Endothelial cell of umbilical vein (primary cell): ENCODE data around the gene STX11. TPM values are rescaled to one million over a fixed set of nuclear protein-coding genes. Genes with fewer than 3 reads are reported as not detected.

Experiments used
- BruUV-seq: library from RNA; stranded (reverse); fragments of 400-500 nt; replicated peaks from 2 replicates; lab custom pipeline; 2021; lab: Mats Ljungman, UMichigan
- CTCF ChIA-PET: fragments of 300-600, 350-600 bp; sonication (Branson Sonifier 250); formaldehyde crosslinking; loops from one replicate; lab custom pipeline; 2021; ENCODE audit warnings: antibody characterized with exemption, inconsistent platforms; lab: Charles Lee
- POLR2A ChIA-PET: fragments of 300-600, 350-600 bp; sonication (Branson Sonifier 250); formaldehyde crosslinking; loops from one replicate; lab custom pipeline; 2021; ENCODE audit warnings: antibody characterized with exemption, inconsistent platforms; lab: Charles Lee
- DNase-seq: peaks from one replicate; pipeline ENCODE4 v3.0.0-alpha.2; 2011; ENCODE audit warnings: low read depth, low spot score
- FAIRE-seq: peaks from 2 replicates; lab custom pipeline; 2011; peaks lifted over from hg19 to GRCh38; lab: Jason Lieb, UNC
- H2AFZ ChIP-seq: 2 replicates; pipeline ENCODE4 v1.6.0; 2012; ENCODE audit warnings: low read depth, low read length, control low read depth, inconsistent platforms
- H3K27ac ChIP-seq: 2 replicates; pipeline ENCODE4 v1.5.1; 2011; ENCODE audit warnings: low read depth, mild to moderate bottlenecking, control low read depth, low read length, moderate library complexity; ENCODE audit not compliant: insufficient read depth
- H3K27me3 ChIP-seq, 2 experiments: 2 replicates each; pipeline versions ENCODE4 v1.6.0 to v1.6.1; 2011; ENCODE audit warnings: low read length in 2 of 2, mixed read lengths in 1 of 2; ENCODE audit not compliant: control insufficient read depth in 2 of 2, insufficient read depth in 2 of 2
- H3K36me3 ChIP-seq, 2 experiments: 2 replicates in 1 of 2; 3 replicates in 1 of 2; pipeline ENCODE4 v1.5.1; 2011; ENCODE audit warnings: low read length in 2 of 2, mild to moderate bottlenecking in 1 of 2, moderate library complexity in 1 of 2; ENCODE audit not compliant: control insufficient read depth in 2 of 2, insufficient read depth in 2 of 2; ENCODE audit errors: extremely low read depth in 1 of 2
- H3K4me1 ChIP-seq: 3 replicates; pipeline ENCODE4 v1.5.1; 2011; ENCODE audit warnings: mild to moderate bottlenecking, low read length; ENCODE audit not compliant: control insufficient read depth, insufficient read depth; ENCODE audit errors: extremely low read depth
- H3K4me2 ChIP-seq: 2 replicates; pipeline ENCODE4 v1.6.1; 2011; ENCODE audit warnings: low read length, control low read depth, mixed read lengths; ENCODE audit not compliant: insufficient read depth
- H3K4me3 ChIP-seq, 3 experiments: fragments of 200-600 bp in 1 of 3; sonication (generic), shearing (Covaris generic) in 1 of 3; replicated peaks in 1 of 3; 2 replicates each; pipeline ENCODE4 v1.5.1; 2011 to 2016; ENCODE audit warnings: control low read depth in 3 of 3, low read length in 3 of 3, mild to moderate bottlenecking in 2 of 3, inconsistent platforms in 1 of 3, low read depth in 1 of 3, moderate library complexity in 1 of 3; ENCODE audit not compliant: insufficient read depth in 1 of 3
- H3K79me2 ChIP-seq: 2 replicates; pipeline ENCODE4 v1.6.0; 2012; ENCODE audit warnings: low read length, inconsistent platforms; ENCODE audit not compliant: control insufficient read depth, insufficient read depth
- H3K9ac ChIP-seq: replicated peaks from 2 replicates; pipeline ENCODE3; 2011; ENCODE audit warnings: low read length, control low read depth; ENCODE audit not compliant: insufficient read depth; ENCODE audit errors: extremely low read depth
- H3K9me1 ChIP-seq: replicated peaks from 3 replicates; pipeline ENCODE4 v1.6.0; 2011; ENCODE audit warnings: mild to moderate bottlenecking, low read length; ENCODE audit not compliant: control insufficient read depth, insufficient read depth; ENCODE audit errors: extremely low read depth
- H3K9me3 ChIP-seq: replicated peaks from 2 replicates; pipeline ENCODE4 v1.5.1; 2012; ENCODE audit warnings: low read length, inconsistent platforms; ENCODE audit not compliant: control insufficient read depth, insufficient read depth
- H4K20me1 ChIP-seq: replicated peaks from 2 replicates; pipeline ENCODE3; 2011; ENCODE audit warnings: mild to moderate bottlenecking, low read length; ENCODE audit not compliant: control insufficient read depth, insufficient read depth; ENCODE audit errors: extremely low read depth
- CTCF ChIP-seq, 2 donors: IDR thresholded peaks; 1 replicate in 1 of 2; 2 replicates in 1 of 2; pipeline ENCODE4 v1.5.1; 2011; ENCODE audit warnings: low read length in 2 of 2, mild to moderate bottlenecking in 2 of 2, moderate library complexity in 2 of 2, control low read depth in 1 of 2, inconsistent platforms in 1 of 2, low read depth in 1 of 2; ENCODE audit not compliant: insufficient read depth in 1 of 2; ENCODE audit errors: extremely low read depth in 1 of 2
- EZH2 ChIP-seq: IDR thresholded peaks from 2 replicates; pipeline ENCODE4 v1.6.1; 2012; ENCODE audit warnings: borderline replicate concordance, low read depth, mild to moderate bottlenecking, moderate library complexity, low read length, inconsistent platforms; ENCODE audit not compliant: severe bottlenecking
- FOS ChIP-seq: IDR thresholded peaks from 2 replicates; pipeline ENCODE4 v1.6.1; 2011; ENCODE audit warnings: mild to moderate bottlenecking, low read length, moderate library complexity, borderline replicate concordance; ENCODE audit not compliant: insufficient read depth
- GATA2 ChIP-seq: IDR thresholded peaks from 2 replicates; pipeline ENCODE4 v1.7.0; 2011; ENCODE audit warnings: low read depth, mild to moderate bottlenecking, moderate library complexity, mixed read lengths, low read length; ENCODE audit not compliant: insufficient read length, insufficient read depth
- JUN ChIP-seq: IDR thresholded peaks from 2 replicates; pipeline ENCODE4 v1.6.1; 2011; ENCODE audit warnings: borderline replicate concordance, low read depth; ENCODE audit not compliant: insufficient read length, insufficient read depth
- MAX ChIP-seq: IDR thresholded peaks from 2 replicates; pipeline ENCODE4 v1.6.1; 2011; ENCODE audit not compliant: insufficient read depth, insufficient read length
- MYC ChIP-seq: IDR thresholded peaks from one replicate; pipeline ENCODE4 v1.6.1; 2011; ENCODE audit warnings: mild to moderate bottlenecking, low read depth, low read length
- POLR2A ChIP-seq: IDR thresholded peaks from 2 replicates; pipeline ENCODE4 v1.6.1; 2012; ENCODE audit warnings: low read depth, mild to moderate bottlenecking, control low read depth, low read length
- POLR2AphosphoS5 ChIP-seq: IDR thresholded peaks from 2 replicates; pipeline ENCODE4 v1.6.1; 2012; ENCODE audit warnings: low read depth, mild to moderate bottlenecking, control low read depth, low read length, moderate library complexity; ENCODE audit not compliant: insufficient read depth
- dilution Hi-C: fragments of 300-500 bp; cut with MboI; formaldehyde crosslinking; loops from one replicate; pipeline ENCODE4 v1.15.0; 2019; ENCODE audit warnings: low sequenced_read_pairs; ENCODE audit not compliant: extremely low pct_ligation_motif_present
- intact Hi-C: fragments of 100-400 bp; cut with micrococcal nuclease; formaldehyde crosslinking; loops from one replicate; pipeline ENCODE4 v1.10.0; 2022
- polyA plus RNA-seq, 4 experiments: library from polyadenylated mRNA; depleted of rRNA in 3 of 4; stranded (reverse) in 3 of 4; unstranded in 1 of 4; fragments of >200 nt; gene quantifications; 2 replicates each; pipeline versions ENCODE4 v1.2.1 to v1.2.3, GENCODE V29; 2011 to 2012; ENCODE audit warnings: missing spikeins in 1 of 4
- total RNA-seq: library from RNA; stranded (reverse); gene quantifications from 2 replicates; pipeline ENCODE4 v1.2.3, GENCODE V29; 2021

Gene STX11
- total and polyA plus RNA-seq, 2 donors (not counting 3 experiments of a cell fraction or from before 2014, with no cell fraction given): 4.7 to 8.9 TPM

GRCh38 chr6:144213315-144213714 lies 63.0 kb downstream of the STX11 start:
- no peak overlapping the region for H3K4me2 ChIP-seq
- no peaks in the 10 kb centered on the region for H3K9me1 ChIP-seq
- H3K4me1 ChIP-seq: peaks cover 14% of the 10 kb centered on the region
- no peak for DNase-seq
- no peaks in the 10 kb centered on the region for H3K79me2 ChIP-seq
- CTCF ChIA-PET: no interaction called here
- H2AFZ ChIP-seq: no peak overlapping the region
- TF ChIP-seq EZH2 (no peak), POLR2AphosphoS5 (no peak), POLR2A (no peak), JUN (no peak), FOS (no peak), MYC (no peak), MAX (no peak), GATA2 (no peak), CTCF (IDR thresholded peaks at IDR 0.05; ENCODE audit: extremely low read depth in 1 of 2, insufficient read depth in 1 of 2, low read depth in 1 of 2, low read length in 2 of 2) (no peak)
- H3K36me3 ChIP-seq: no peaks in the 10 kb centered on the region
- no TSS peak for BruUV-seq
- H3K27me3 ChIP-seq: peaks cover 9 to 10% of the 10 kb centered on the region in 2 experiments
- dilution Hi-C loops (no loop called here), intact Hi-C loops (no loop called here)
- no peak overlapping the region for H3K4me3 ChIP-seq
- H3K9me3 ChIP-seq: no peaks in the 10 kb centered on the region
- POLR2A ChIA-PET: no interaction called here
- FAIRE-seq: no peak
- H4K20me1 ChIP-seq: no peaks in the 10 kb centered on the region
- H3K27ac ChIP-seq: no peak overlapping the region
- H3K9ac ChIP-seq: no peak overlapping the region
